Liver (tissue), 9 donors: ENCODE results near the gene CACNB4. TPM values are rescaled to one million over a fixed set of nuclear protein-coding genes. Genes with fewer than 3 reads are reported as not detected.

Experiments
- DNase-seq: peaks from one replicate; pipeline ENCODE4 v3.0.0-alpha.2; 2017; ENCODE audit warnings: low spot score
- H3K27ac ChIP-seq, 2 donors: one replicate each; pipeline ENCODE4 v1.7.0; 2013; ENCODE audit warnings: inconsistent platforms in 2 of 2, low read length in 2 of 2, control low read depth in 1 of 2, low read depth in 1 of 2, mild to moderate bottlenecking in 1 of 2
- H3K27me3 ChIP-seq, 4 donors: one replicate each; pipeline versions ENCODE4 v1.6.1 to v1.7.0; 2013; ENCODE audit warnings: low read length in 3 of 4, inconsistent platforms in 1 of 4, mild to moderate bottlenecking in 1 of 4, moderate library complexity in 1 of 4; ENCODE audit not compliant: control insufficient read depth in 4 of 4, insufficient read depth in 4 of 4
- H3K36me3 ChIP-seq, 4 donors: one replicate each; pipeline versions ENCODE4 v1.6.1 to v1.7.0; 2013; ENCODE audit warnings: low read length in 3 of 4, mild to moderate bottlenecking in 3 of 4, low read depth in 1 of 4, moderate library complexity in 1 of 4; ENCODE audit not compliant: control insufficient read depth in 4 of 4, insufficient read depth in 3 of 4
- H3K4me1 ChIP-seq, 4 donors: one replicate each; pipeline versions ENCODE4 v1.6.1 to v1.7.0; 2013; ENCODE audit warnings: low read length in 3 of 4, mild to moderate bottlenecking in 3 of 4, moderate library complexity in 1 of 4; ENCODE audit not compliant: control insufficient read depth in 4 of 4, insufficient read depth in 4 of 4
- H3K4me3 ChIP-seq, 3 donors: one replicate each; pipeline versions ENCODE4 v1.6.1 to v1.7.0; 2013; ENCODE audit warnings: low read length in 3 of 3, control low read depth in 1 of 3, low read depth in 1 of 3, mild to moderate bottlenecking in 1 of 3
- H3K9ac ChIP-seq, 2 donors: one replicate each; pipeline ENCODE4 v1.7.0; 2013; ENCODE audit warnings: low read length in 2 of 2, mild to moderate bottlenecking in 2 of 2, moderate library complexity in 2 of 2, control low read depth in 1 of 2, low read depth in 1 of 2
- H3K9me3 ChIP-seq, 4 donors: one replicate each; pipeline versions ENCODE4 v1.6.1 to v1.7.0; 2013; ENCODE audit warnings: low read length in 3 of 4; ENCODE audit not compliant: control insufficient read depth in 4 of 4
- EGR1 ChIP-seq, 2 donors: IDR thresholded peaks; 2 replicates each; pipeline ENCODE4 v1.6.1; 2016 to 2018; ENCODE audit warnings: antibody characterized with exemption in 2 of 2, low read depth in 2 of 2
- FOXA1 ChIP-seq: IDR thresholded peaks from 2 replicates; pipeline ENCODE4 v1.6.1; 2016; ENCODE audit warnings: antibody characterized with exemption
- FOXA2 ChIP-seq: IDR thresholded peaks from 2 replicates; pipeline ENCODE4 v1.6.1; 2016; ENCODE audit warnings: antibody characterized with exemption
- HNF4A ChIP-seq, 2 donors: conservative IDR thresholded peaks; 2 replicates each; pipeline ENCODE4 v1.6.1; 2016; ENCODE audit warnings: antibody characterized with exemption in 2 of 2, mild to moderate bottlenecking in 2 of 2
- HNF4G ChIP-seq: IDR thresholded peaks from 2 replicates; pipeline ENCODE4 v1.6.1; 2016; ENCODE audit warnings: antibody characterized with exemption
- JUND ChIP-seq, 2 donors: IDR thresholded peaks; 2 replicates each; pipeline ENCODE4 v1.6.1; 2016; ENCODE audit warnings: antibody characterized with exemption in 2 of 2
- NR2F2 ChIP-seq: IDR thresholded peaks from 2 replicates; pipeline ENCODE4 v1.6.1; 2016; ENCODE audit warnings: antibody characterized with exemption
- RAD21 ChIP-seq, 2 donors: IDR thresholded peaks; 2 replicates each; pipeline ENCODE4 v1.6.1; 2016; ENCODE audit warnings: antibody characterized with exemption in 2 of 2, mild to moderate bottlenecking in 2 of 2
- RXRA ChIP-seq, 2 donors: IDR thresholded peaks; 2 replicates each; pipeline ENCODE4 v1.6.1; 2017 to 2018; ENCODE audit warnings: antibody characterized with exemption in 2 of 2, mild to moderate bottlenecking in 1 of 2
- SP1 ChIP-seq: IDR thresholded peaks from 2 replicates; pipeline ENCODE4 v1.6.1; 2018; ENCODE audit warnings: antibody characterized with exemption, mild to moderate bottlenecking
- TAF1 ChIP-seq: conservative IDR thresholded peaks from 2 replicates; pipeline ENCODE4 v1.6.1; 2016; ENCODE audit warnings: antibody characterized with exemption, mild to moderate bottlenecking
- YY1 ChIP-seq: IDR thresholded peaks from 2 replicates; pipeline ENCODE4 v1.6.1; 2016; ENCODE audit warnings: antibody characterized with exemption, mild to moderate bottlenecking
- WGBS: extraction: QIAGEN DNeasy Blood & Tissue Kit; methylation state at CpG from one replicate; pipeline ENCODE4 v1.1.7; 2013; 5-methylcytosine and 5-hydroxymethylcytosine counted together
- polyA plus RNA-seq, 2 donors: library from polyadenylated mRNA; stranded (reverse) in 1 of 2; unstranded in 1 of 2; fragments of 200-250 nt in 1 of 2; fragments of >200 nt in 1 of 2; fragmentation: Nextera tagmentation in 1 of 2; extraction: Ambion mirVana in 1 of 2; gene quantifications; one replicate each; pipeline versions ENCODE4 v1.2.1 to v1.2.3, GENCODE V29; 2013 to 2015
- total RNA-seq, 2 donors: library from RNA; depleted of rRNA; stranded (reverse); fragments of >200 nt; gene quantifications; one replicate each; pipeline ENCODE4 v1.2.3, GENCODE V29; 2014
- TF ChIP-seq, protein P1 (sequence below): fragments of 150-350 bp; IDR thresholded peaks from 2 replicates; pipeline ENCODE4 v1.5.1; 2017; ENCODE audit warnings: improper control_type of control experiment, low read depth, low read length; ENCODE audit not compliant: missing input control
- TF ChIP-seq, protein P2 (sequence below): IDR thresholded peaks from 2 replicates; pipeline ENCODE4 v1.6.1; 2016; ENCODE audit warnings: antibody characterized with exemption, mild to moderate bottlenecking
- TF ChIP-seq, protein P3 (sequence below): IDR thresholded peaks from 2 replicates; pipeline ENCODE4 v1.6.1; 2016; ENCODE audit warnings: antibody characterized with exemption
- TF ChIP-seq, protein P4 (sequence below): IDR thresholded peaks from 2 replicates; pipeline ENCODE4 v1.6.1; 2016; ENCODE audit warnings: antibody characterized with exemption
- TF ChIP-seq, protein P5 (sequence below): IDR thresholded peaks from 2 replicates; pipeline ENCODE4 v1.6.1; 2016; ENCODE audit warnings: antibody characterized with exemption
- donor health status: healthy.
- donor health status: healthy.
- donor health status: healthy.
- donor health status: healthy.
- donor health status: healthy.

CACNB4 gene
- total and polyA plus RNA-seq, 4 donors, result 0.02 to 0.50 (median 0.21) TPM

DNA sequence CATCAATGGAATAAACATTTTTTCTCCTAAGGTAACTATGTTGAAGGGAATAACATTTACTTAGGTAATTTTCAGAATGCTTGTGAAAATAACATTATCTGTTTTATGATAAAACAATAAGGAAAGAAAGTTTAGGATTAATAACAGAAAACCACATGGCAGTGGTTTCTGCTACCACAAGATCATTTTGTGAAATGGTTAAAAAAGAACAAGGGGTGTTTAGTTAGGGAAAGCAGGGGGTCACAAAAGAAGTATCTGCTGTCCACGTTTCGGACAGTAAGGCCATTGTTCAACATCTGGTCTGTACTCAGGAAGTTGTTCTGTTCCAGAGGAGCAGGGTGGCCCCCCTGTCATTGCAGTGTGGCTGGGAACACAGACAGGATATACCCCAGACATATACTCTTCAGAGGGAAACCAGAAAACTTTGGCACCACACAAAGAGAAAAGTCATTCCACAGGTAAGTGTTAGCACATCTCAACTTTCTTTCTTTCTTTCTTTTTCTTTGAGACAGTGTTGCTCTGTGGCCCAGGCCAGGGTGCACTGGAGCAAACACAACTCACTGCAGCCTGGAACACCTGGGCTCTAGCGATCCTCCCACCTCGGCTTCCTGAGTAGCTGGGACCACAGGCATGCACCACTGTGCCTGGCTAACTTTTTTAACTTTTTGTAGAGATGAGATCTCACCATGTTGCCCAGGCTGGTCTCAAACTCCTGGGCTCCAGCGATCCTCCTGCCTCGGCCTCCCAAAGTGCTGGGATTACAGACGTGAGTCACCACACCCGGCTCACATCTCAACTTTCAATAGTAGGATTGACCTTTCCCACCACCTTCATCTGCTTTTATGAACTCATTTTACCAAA is 255.8 kb downstream of the CACNB4 start:
- Histone ChIP-seq H3K4me3 (no peak overlapping the region), H3K36me3 (no peaks in the 10 kb centered on the region), H3K27ac (no peak overlapping the region), H3K9me3 (no peaks in the 10 kb centered on the region), H3K4me1 (peaks cover 0 to 2% (median 0%) of the 10 kb centered on the region in 4 donors), H3K27me3 (no peaks in the 10 kb centered on the region), H3K9ac (no peak overlapping the region)
- DNase-seq, result no peak
- WGBS, result 83% methylated on average over 8 of the region's 8 CpGs
- TF ChIP-seq TAF1 (no peak), EGR1 (IDR thresholded peaks at IDR 0.05; ENCODE audit: low read depth in 2 of 2) (no peak), RXRA (IDR thresholded peaks at IDR 0.05) (no peak), SP1 (no peak), FOXA1 (no peak)
- TF ChIP-seq, protein P1, sequence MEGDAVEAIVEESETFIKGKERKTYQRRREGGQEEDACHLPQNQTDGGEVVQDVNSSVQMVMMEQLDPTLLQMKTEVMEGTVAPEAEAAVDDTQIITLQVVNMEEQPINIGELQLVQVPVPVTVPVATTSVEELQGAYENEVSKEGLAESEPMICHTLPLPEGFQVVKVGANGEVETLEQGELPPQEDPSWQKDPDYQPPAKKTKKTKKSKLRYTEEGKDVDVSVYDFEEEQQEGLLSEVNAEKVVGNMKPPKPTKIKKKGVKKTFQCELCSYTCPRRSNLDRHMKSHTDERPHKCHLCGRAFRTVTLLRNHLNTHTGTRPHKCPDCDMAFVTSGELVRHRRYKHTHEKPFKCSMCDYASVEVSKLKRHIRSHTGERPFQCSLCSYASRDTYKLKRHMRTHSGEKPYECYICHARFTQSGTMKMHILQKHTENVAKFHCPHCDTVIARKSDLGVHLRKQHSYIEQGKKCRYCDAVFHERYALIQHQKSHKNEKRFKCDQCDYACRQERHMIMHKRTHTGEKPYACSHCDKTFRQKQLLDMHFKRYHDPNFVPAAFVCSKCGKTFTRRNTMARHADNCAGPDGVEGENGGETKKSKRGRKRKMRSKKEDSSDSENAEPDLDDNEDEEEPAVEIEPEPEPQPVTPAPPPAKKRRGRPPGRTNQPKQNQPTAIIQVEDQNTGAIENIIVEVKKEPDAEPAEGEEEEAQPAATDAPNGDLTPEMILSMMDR, result no peak
- TF ChIP-seq, protein P2, sequence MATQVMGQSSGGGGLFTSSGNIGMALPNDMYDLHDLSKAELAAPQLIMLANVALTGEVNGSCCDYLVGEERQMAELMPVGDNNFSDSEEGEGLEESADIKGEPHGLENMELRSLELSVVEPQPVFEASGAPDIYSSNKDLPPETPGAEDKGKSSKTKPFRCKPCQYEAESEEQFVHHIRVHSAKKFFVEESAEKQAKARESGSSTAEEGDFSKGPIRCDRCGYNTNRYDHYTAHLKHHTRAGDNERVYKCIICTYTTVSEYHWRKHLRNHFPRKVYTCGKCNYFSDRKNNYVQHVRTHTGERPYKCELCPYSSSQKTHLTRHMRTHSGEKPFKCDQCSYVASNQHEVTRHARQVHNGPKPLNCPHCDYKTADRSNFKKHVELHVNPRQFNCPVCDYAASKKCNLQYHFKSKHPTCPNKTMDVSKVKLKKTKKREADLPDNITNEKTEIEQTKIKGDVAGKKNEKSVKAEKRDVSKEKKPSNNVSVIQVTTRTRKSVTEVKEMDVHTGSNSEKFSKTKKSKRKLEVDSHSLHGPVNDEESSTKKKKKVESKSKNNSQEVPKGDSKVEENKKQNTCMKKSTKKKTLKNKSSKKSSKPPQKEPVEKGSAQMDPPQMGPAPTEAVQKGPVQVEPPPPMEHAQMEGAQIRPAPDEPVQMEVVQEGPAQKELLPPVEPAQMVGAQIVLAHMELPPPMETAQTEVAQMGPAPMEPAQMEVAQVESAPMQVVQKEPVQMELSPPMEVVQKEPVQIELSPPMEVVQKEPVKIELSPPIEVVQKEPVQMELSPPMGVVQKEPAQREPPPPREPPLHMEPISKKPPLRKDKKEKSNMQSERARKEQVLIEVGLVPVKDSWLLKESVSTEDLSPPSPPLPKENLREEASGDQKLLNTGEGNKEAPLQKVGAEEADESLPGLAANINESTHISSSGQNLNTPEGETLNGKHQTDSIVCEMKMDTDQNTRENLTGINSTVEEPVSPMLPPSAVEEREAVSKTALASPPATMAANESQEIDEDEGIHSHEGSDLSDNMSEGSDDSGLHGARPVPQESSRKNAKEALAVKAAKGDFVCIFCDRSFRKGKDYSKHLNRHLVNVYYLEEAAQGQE, result no peak
- TF ChIP-seq, protein P3, sequence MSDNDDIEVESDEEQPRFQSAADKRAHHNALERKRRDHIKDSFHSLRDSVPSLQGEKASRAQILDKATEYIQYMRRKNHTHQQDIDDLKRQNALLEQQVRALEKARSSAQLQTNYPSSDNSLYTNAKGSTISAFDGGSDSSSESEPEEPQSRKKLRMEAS, result no peak
- TF ChIP-seq, protein P4, sequence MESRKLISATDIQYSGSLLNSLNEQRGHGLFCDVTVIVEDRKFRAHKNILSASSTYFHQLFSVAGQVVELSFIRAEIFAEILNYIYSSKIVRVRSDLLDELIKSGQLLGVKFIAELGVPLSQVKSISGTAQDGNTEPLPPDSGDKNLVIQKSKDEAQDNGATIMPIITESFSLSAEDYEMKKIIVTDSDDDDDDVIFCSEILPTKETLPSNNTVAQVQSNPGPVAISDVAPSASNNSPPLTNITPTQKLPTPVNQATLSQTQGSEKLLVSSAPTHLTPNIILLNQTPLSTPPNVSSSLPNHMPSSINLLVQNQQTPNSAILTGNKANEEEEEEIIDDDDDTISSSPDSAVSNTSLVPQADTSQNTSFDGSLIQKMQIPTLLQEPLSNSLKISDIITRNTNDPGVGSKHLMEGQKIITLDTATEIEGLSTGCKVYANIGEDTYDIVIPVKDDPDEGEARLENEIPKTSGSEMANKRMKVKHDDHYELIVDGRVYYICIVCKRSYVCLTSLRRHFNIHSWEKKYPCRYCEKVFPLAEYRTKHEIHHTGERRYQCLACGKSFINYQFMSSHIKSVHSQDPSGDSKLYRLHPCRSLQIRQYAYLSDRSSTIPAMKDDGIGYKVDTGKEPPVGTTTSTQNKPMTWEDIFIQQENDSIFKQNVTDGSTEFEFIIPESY, result no peak

DNA sequence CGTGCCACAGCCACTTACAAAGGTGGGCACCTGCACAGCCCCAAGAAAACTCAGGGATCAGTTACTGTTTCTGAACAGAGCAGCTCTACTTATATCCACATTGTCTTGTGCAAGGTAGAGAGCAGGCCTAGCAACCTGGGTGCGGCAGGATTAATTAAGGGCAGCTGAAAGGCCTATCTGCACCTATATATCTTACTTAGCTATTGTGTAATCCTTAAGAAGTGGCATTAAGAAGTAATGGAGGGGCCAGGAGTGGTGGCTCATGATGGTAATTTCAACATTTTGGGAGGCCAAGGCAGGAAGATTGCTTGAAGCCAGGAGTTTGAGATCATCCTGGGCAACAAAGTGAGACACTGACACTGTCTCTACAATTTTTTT is 257.8 kb downstream of the CACNB4 start:
- Histone ChIP-seq H3K4me3 (no peak overlapping the region), H3K27ac (no peak overlapping the region), H3K4me1 (peaks cover 0 to 2% (median 0%) of the 10 kb centered on the region in 4 donors), H3K27me3 (no peaks in the 10 kb centered on the region), H3K9me3 (no peaks in the 10 kb centered on the region), H3K36me3 (no peaks in the 10 kb centered on the region), H3K9ac (no peak overlapping the region)
- no peak for DNase-seq
- WGBS, result 96% methylated on average over 2 of the region's 2 CpGs
- no peak for TF ChIP-seq NR2F2
- no peak for TF ChIP-seq FOXA2
- TF ChIP-seq, protein P4, result no peak
- TF ChIP-seq, protein P5, sequence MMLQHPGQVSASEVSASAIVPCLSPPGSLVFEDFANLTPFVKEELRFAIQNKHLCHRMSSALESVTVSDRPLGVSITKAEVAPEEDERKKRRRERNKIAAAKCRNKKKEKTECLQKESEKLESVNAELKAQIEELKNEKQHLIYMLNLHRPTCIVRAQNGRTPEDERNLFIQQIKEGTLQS, result no peak
- no peak for TF ChIP-seq JUND (IDR thresholded peaks at IDR 0.05)
- TF ChIP-seq RAD21 (IDR thresholded peaks at IDR 0.05), result no peak
- TF ChIP-seq, protein P1, result no peak
- TF ChIP-seq TAF1, result no peak
- TF ChIP-seq YY1, result no peak
- no peak for TF ChIP-seq RXRA (IDR thresholded peaks at IDR 0.05)
- TF ChIP-seq HNF4G, result no peak
- TF ChIP-seq EGR1 (IDR thresholded peaks at IDR 0.05; ENCODE audit: low read depth in 2 of 2), result no peak
- no peak for TF ChIP-seq HNF4A (conservative IDR thresholded peaks at IDR 0.05)
- TF ChIP-seq, protein P3, result no peak
- TF ChIP-seq FOXA1, result no peak
